Kidney (tissue), 14 donors: ENCODE data around the gene SLC7A14. TPM values are rescaled to one million over a fixed set of nuclear protein-coding genes. Genes with fewer than 3 reads are reported as not detected.

ENCODE experiments used
- DNase-seq, 5 donors: peaks; one replicate each; pipeline ENCODE4 v3.0.0-alpha.2; 2013 to 2020
- FAIRE-seq: peaks from 2 replicates; lab custom pipeline; 2012; peaks lifted over from hg19 to GRCh38; lab: Jason Lieb, UNC
- H3K27ac ChIP-seq, 2 donors: one replicate each; pipeline ENCODE4 v1.7.0; 2013; ENCODE audit warnings: low read depth in 2 of 2, low read length in 2 of 2, inconsistent platforms in 1 of 2
- H3K27me3 ChIP-seq: one replicate; pipeline ENCODE4 v1.7.1; 2013; ENCODE audit warnings: low read length, inconsistent platforms; ENCODE audit not compliant: control insufficient read depth, insufficient read depth
- H3K36me3 ChIP-seq, 3 donors: one replicate each; pipeline versions ENCODE4 v1.7.0 to v1.7.1; 2013; ENCODE audit warnings: low read length in 3 of 3, control low read depth in 1 of 3, inconsistent platforms in 1 of 3; ENCODE audit not compliant: insufficient read depth in 3 of 3, control insufficient read depth in 2 of 3
- H3K4me1 ChIP-seq, 3 donors: one replicate each; pipeline versions ENCODE4 v1.7.0 to v1.7.1; 2013; ENCODE audit warnings: low read length in 3 of 3, inconsistent platforms in 1 of 3, low read depth in 1 of 3; ENCODE audit not compliant: control insufficient read depth in 2 of 3, insufficient read depth in 2 of 3
- H3K4me3 ChIP-seq, 3 donors: one replicate each; pipeline versions ENCODE4 v1.7.0 to v1.8.1; 2013; ENCODE audit warnings: low read length in 3 of 3, control low read depth in 1 of 3, inconsistent platforms in 1 of 3
- H3K9ac ChIP-seq, 3 donors: one replicate each; pipeline versions ENCODE4 v1.7.0 to v1.7.1; 2013; ENCODE audit warnings: low read length in 3 of 3, control low read depth in 1 of 3, inconsistent platforms in 1 of 3
- H3K9me3 ChIP-seq, 3 donors: one replicate each; pipeline versions ENCODE4 v1.7.0 to v1.7.1; 2013; ENCODE audit warnings: low read length in 3 of 3, control low read depth in 1 of 3, inconsistent platforms in 1 of 3; ENCODE audit not compliant: control insufficient read depth in 2 of 3, insufficient read depth in 1 of 3
- intact Hi-C: fragments of 100-400 bp; cut with DNase I; formaldehyde crosslinking; loops from one replicate; pipeline ENCODE4 v1.11.1; 2022
- polyA plus RNA-seq: library from polyadenylated mRNA; stranded (reverse); fragments of 350-450 nt; fragmentation: Illumina TruSeq; extraction: RNeasy Lipid Tissue Mini Kit (QIAGEN cat#74804); gene quantifications from one replicate; pipeline ENCODE4 v1.2.3, GENCODE V29; 2014; ENCODE audit warnings: low read depth, low replicate concordance; ENCODE audit not compliant: insufficient read depth
- total RNA-seq: library from RNA; stranded (reverse); fragmentation: NEBNext Ultra II Directional; extraction: Animal tissue kit (Norgen Biotek cat#: 25700); gene quantifications from one replicate; pipeline ENCODE4 v1.2.1, GENCODE V29; 2021
- TF ChIP-seq, protein P1 (sequence below): IDR thresholded peaks from 3 replicates; pipeline ENCODE4 v1.5.1; 2012; ENCODE audit warnings: mild to moderate bottlenecking, moderate library complexity, borderline replicate concordance; ENCODE audit not compliant: insufficient read depth; ENCODE audit errors: extremely low read depth
- donor health status: control.
- donor health status: control.
- donor health status: control.
- donor health status: control.
- donor health status: control.
- donor health status: DM: yes; HTN: yes; CAD: no.
- donor health status: Normal renal cell carcinoma (clear cell type).

The SLC7A14 gene
- total and polyA plus RNA-seq, 2 donors from 2014 or later: 0.04 TPM; not detected in 1

DNA sequence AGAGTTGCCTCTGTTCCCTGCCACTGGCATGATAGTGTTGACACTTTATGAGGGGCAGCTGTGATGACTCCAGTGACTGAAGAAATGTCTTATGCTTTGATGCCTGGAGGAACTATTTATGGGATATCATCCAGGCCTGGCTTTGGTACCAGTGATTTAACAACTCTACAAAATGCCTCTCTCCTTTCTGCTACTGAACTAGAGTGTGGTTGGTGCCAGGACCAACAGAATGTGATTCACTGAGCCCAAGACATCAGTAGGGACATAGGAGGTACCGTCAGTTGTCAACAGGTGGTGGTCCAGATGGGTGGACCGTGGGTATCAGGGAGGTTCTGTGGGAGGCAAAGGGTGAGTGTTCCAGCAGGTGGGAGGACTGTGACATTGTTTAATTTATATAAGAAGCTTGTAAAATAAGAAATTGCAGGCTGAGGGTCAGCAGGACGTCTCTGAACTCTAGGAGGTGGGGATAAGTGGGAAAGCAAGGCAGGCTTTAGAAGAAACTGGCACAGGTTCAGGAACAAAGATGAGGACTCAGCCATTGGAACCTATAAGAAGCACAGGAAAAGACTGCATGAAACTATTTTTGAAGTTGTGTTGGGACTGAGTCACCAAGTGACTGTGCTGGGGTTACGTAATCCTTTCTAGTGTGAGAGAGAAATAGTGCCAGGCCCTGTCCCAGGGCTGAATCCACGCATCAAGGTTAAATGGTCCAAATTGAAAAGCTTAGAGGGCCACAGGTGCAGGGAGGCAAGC is 28.5 kb upstream of the SLC7A14 start:
- intact Hi-C loops: no loop called here
- no peak for FAIRE-seq
- DNase-seq: no peak
- no peaks in the 10 kb centered on the region for H3K36me3 ChIP-seq
- TF ChIP-seq, protein P1, sequence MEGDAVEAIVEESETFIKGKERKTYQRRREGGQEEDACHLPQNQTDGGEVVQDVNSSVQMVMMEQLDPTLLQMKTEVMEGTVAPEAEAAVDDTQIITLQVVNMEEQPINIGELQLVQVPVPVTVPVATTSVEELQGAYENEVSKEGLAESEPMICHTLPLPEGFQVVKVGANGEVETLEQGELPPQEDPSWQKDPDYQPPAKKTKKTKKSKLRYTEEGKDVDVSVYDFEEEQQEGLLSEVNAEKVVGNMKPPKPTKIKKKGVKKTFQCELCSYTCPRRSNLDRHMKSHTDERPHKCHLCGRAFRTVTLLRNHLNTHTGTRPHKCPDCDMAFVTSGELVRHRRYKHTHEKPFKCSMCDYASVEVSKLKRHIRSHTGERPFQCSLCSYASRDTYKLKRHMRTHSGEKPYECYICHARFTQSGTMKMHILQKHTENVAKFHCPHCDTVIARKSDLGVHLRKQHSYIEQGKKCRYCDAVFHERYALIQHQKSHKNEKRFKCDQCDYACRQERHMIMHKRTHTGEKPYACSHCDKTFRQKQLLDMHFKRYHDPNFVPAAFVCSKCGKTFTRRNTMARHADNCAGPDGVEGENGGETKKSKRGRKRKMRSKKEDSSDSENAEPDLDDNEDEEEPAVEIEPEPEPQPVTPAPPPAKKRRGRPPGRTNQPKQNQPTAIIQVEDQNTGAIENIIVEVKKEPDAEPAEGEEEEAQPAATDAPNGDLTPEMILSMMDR: no peak
- H3K9ac ChIP-seq: no peak overlapping the region
- H3K4me3 ChIP-seq: no peak overlapping the region
- no peaks in the 10 kb centered on the region for H3K4me1 ChIP-seq
- H3K9me3 ChIP-seq: no peaks in the 10 kb centered on the region
- H3K27me3 ChIP-seq: no peaks in the 10 kb centered on the region
- H3K27ac ChIP-seq: no peak overlapping the region

DNA sequence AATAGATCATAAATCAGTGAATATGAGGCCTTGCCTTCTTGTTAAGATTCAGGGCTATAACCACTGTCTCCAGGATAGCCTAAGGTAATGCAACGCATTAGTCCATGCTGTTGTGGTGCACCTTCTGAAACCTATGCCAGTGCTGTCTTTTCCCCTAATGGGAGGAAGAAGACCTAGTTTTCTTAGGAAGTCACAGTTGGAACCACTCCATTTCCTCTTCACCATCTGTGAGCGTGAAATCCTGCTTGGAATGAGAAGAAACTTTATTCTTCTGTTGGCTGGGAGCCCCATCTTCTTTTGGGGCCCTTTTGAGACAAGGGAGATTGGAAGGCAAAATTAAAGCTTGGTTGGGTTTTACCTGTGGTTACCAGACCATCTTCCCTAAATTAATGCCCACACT is 25.9 kb upstream of the SLC7A14 start:
- intact Hi-C loops: no loop called here
- FAIRE-seq (no peak), DNase-seq (no peak)
- Histone ChIP-seq H3K4me3 (no peak overlapping the region), H3K9me3 (no peaks in the 10 kb centered on the region), H3K27me3 (no peaks in the 10 kb centered on the region), H3K9ac (no peak overlapping the region), H3K4me1 (no peaks in the 10 kb centered on the region), H3K27ac (no peak overlapping the region), H3K36me3 (no peaks in the 10 kb centered on the region)
- TF ChIP-seq, protein P1: no peak

DNA sequence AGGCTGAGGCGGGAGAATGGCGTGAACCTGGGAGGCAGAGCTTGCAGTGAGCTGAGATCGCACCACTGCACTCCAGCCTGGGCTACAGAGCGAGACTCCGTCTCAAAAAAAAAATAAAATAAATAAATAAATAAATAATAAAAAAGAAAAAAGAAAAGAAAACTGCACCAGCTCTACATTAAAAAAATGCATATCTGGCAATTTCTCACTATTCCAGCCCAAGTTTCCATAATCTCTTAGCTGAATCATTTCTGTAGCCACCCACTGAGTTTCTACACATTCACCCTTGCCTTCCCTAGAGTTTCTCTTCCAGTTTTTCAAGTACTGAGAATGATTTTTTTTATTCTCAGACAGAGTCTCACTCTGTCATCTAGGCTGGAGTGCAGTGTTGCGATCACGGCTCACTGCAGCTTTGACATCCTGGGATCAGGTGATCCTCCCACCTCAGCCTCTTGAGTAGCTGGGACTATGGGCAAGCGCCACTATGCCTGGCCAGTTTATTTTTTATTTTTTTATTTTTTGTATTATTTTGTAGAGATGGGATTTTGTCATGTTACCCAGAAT is 24.5 kb upstream of the SLC7A14 start:
- FAIRE-seq (no peak), DNase-seq (no peak)
- Histone ChIP-seq H3K4me3 (no peak overlapping the region), H3K27me3 (no peaks in the 10 kb centered on the region), H3K9ac (no peak overlapping the region), H3K9me3 (no peaks in the 10 kb centered on the region), H3K27ac (no peak overlapping the region), H3K4me1 (no peaks in the 10 kb centered on the region), H3K36me3 (no peaks in the 10 kb centered on the region)
- TF ChIP-seq, protein P1: no peak
- intact Hi-C loops: no loop called here
